K562 (cell line): ENCODE data around the gene PNCK. TPM values are rescaled to one million over a fixed set of nuclear protein-coding genes. Genes with fewer than 3 reads are reported as not detected.

Experiments used
- ATAC-seq: fragments of 200-7000 bp; cut with Tn5 transposase; 3 replicates; pipeline ENCODE4 v1.9.1; 2020; ENCODE audit warnings: moderate library complexity
- BruUV-seq: library from RNA; stranded (reverse); fragments of 400-500 nt; replicated peaks from 2 replicates; lab custom pipeline; 2021; lab: Mats Ljungman, UMichigan
- CTCF ChIA-PET: fragments of 300-600 bp; formaldehyde crosslinking; extraction: SDS; loops from one replicate; lab custom pipeline; 2021; ENCODE audit warnings: low intra/inter-chr PET ratio; lab: Yijun Ruan, JAX
- POLR2A ChIA-PET: fragments of 300-600, 350-650 bp; sonication (Branson Sonifier 250); formaldehyde crosslinking; extraction: SDS; loops from one replicate; lab custom pipeline; 2021; ENCODE audit warnings: antibody characterized with exemption, inconsistent platforms; lab: Yijun Ruan, JAX
- DNase-seq, 4 experiments: peaks; one replicate each; pipeline versions ENCODE4 v3.0.0 to v3.0.0-alpha.2; 2011 to 2018; ENCODE audit warnings: low spot score in 3 of 4, mixed read lengths in 3 of 4; ENCODE audit errors: extremely low read depth in 1 of 4
- FAIRE-seq: peaks from 2 replicates; lab custom pipeline; 2011; peaks lifted over from hg19 to GRCh38; lab: Jason Lieb, UNC
- H2AFZ ChIP-seq: 2 replicates; pipeline ENCODE4 v1.6.0; 2011; ENCODE audit warnings: low read depth, low read length, control low read depth, inconsistent platforms
- H3K27ac ChIP-seq: fragments of 200-600 bp; 3 replicates; pipeline ENCODE4 v1.8.0; 2011; ENCODE audit warnings: low read depth, mild to moderate bottlenecking, control low read depth, inconsistent platforms, low read length, moderate library complexity, mixed read lengths; ENCODE audit errors: extremely low read depth
- H3K27me3 ChIP-seq, 2 experiments: fragments of 300-600 bp in 1 of 2; 2 replicates in 1 of 2; 3 replicates in 1 of 2; pipeline versions ENCODE4 v1.6.0 to v1.8.0; 2011; ENCODE audit warnings: inconsistent platforms in 2 of 2, low read length in 2 of 2, mild to moderate bottlenecking in 1 of 2, mixed read lengths in 1 of 2, moderate library complexity in 1 of 2; ENCODE audit not compliant: control insufficient read depth in 2 of 2, insufficient read depth in 2 of 2
- H3K36me3 ChIP-seq: fragments of 300-600 bp; 3 replicates; pipeline ENCODE4 v1.8.0; 2011; ENCODE audit warnings: mild to moderate bottlenecking, low read length, inconsistent platforms; ENCODE audit not compliant: control insufficient read depth, insufficient read depth
- H3K4me1 ChIP-seq, 2 experiments: fragments of 200-600 bp in 1 of 2; replicated peaks in 1 of 2; 2 replicates in 1 of 2; 3 replicates in 1 of 2; pipeline versions ENCODE4 v1.5.1 to v1.8.0; 2011; ENCODE audit warnings: inconsistent platforms in 2 of 2, low read length in 2 of 2, mild to moderate bottlenecking in 1 of 2, mixed read lengths in 1 of 2, moderate library complexity in 1 of 2; ENCODE audit not compliant: control insufficient read depth in 2 of 2, insufficient read depth in 2 of 2
- H3K4me2 ChIP-seq: 2 replicates; pipeline ENCODE4 v1.6.1; 2011; ENCODE audit warnings: low read length, control low read depth, inconsistent platforms, mixed read lengths; ENCODE audit not compliant: insufficient read depth
- H3K4me3 ChIP-seq: fragments of 200-600 bp; sonication (generic), shearing (Covaris generic); 2 replicates; pipeline ENCODE4 v1.5.1; 2016; ENCODE audit warnings: control low read depth, inconsistent platforms
- H3K79me2 ChIP-seq: fragments of 200-600 bp; 3 replicates; pipeline ENCODE4 v1.8.0; 2011; ENCODE audit warnings: low read length, inconsistent platforms; ENCODE audit not compliant: control insufficient read depth, insufficient read depth
- H3K9ac ChIP-seq, 2 experiments: 2 replicates each; pipeline versions ENCODE4 v1.6.0 to v1.6.1; 2011; ENCODE audit warnings: low read depth in 2 of 2, low read length in 2 of 2, control low read depth in 1 of 2, inconsistent platforms in 1 of 2, mild to moderate bottlenecking in 1 of 2, mixed read lengths in 1 of 2; ENCODE audit not compliant: insufficient read depth in 1 of 2
- H3K9me1 ChIP-seq: one replicate; pipeline ENCODE4 v1.6.0; 2011; ENCODE audit warnings: inconsistent platforms, mild to moderate bottlenecking, low read length, moderate library complexity; ENCODE audit not compliant: control insufficient read depth, insufficient read depth
- H3K9me3 ChIP-seq: replicated peaks from 2 replicates; pipeline ENCODE4 v1.5.1; 2011; ENCODE audit warnings: low read depth, low read length, inconsistent platforms; ENCODE audit not compliant: control insufficient read depth, insufficient read depth
- H4K20me1 ChIP-seq: replicated peaks from 2 replicates; pipeline ENCODE4 v1.6.1; 2011; ENCODE audit warnings: low read length, inconsistent platforms, mixed read lengths; ENCODE audit not compliant: control insufficient read depth, insufficient read depth
- CTCF ChIP-seq, 3 experiments: IDR thresholded peaks in 2 of 3; conservative IDR thresholded peaks in 1 of 3; 2 replicates each; pipeline ENCODE4 v1.5.1; 2011 to 2012; ENCODE audit warnings: low read length in 3 of 3, mild to moderate bottlenecking in 3 of 3, control low read depth in 2 of 3, improper control_type of control experiment in 1 of 3, inconsistent platforms in 1 of 3, low read depth in 1 of 3, mixed read lengths in 1 of 3, moderate library complexity in 1 of 3; ENCODE audit not compliant: insufficient read depth in 2 of 3
- GATAD2A ChIP-seq: fragments of 450-650 bp; IDR thresholded peaks from 2 replicates; pipeline ENCODE4 v1.6.1; 2017
- STAT5A ChIP-seq: IDR thresholded peaks from 2 replicates; pipeline ENCODE4 v1.6.1; 2012; ENCODE audit warnings: low read length, inconsistent platforms, borderline replicate concordance
- ZBTB7A ChIP-seq: IDR thresholded peaks from 2 replicates; pipeline ENCODE4 v1.6.1; 2011; ENCODE audit warnings: low read depth, mild to moderate bottlenecking, low read length, moderate library complexity, borderline replicate concordance; ENCODE audit not compliant: control insufficient read depth
- WGBS: fragments of 100-300 bp; shearing (Covaris generic); methylation state at CpG from one replicate; pipeline ENCODE4 v1.1.6; 2016; ENCODE audit warnings: low coverage, mixed read lengths; ENCODE audit not compliant: insufficient coverage; ENCODE audit errors: missing lambda C conversion rate; 5-methylcytosine and 5-hydroxymethylcytosine counted together
- in situ Hi-C: fragments of 300-500 bp; cut with MboI; formaldehyde crosslinking; loops from 4 replicates; pipeline ENCODE4 v1.15.0; 2018; ENCODE audit warnings: inconsistent platforms, mixed read lengths
- intact Hi-C: fragments of 100-400 bp; cut with micrococcal nuclease; formaldehyde crosslinking; loops from 2 replicates; pipeline ENCODE4 v1.14.2; 2022
- polyA plus RNA-seq, 8 experiments: library from polyadenylated mRNA; depleted of rRNA in 4 of 8; stranded (reverse) in 5 of 8; unstranded in 3 of 8; fragments of >200 nt; fragmentation: Nextera tagmentation in 2 of 8; fragmentation: Illumina TruSeq in 1 of 8; extraction: Ambion mirVana in 2 of 8; extraction: Trizol in 1 of 8; gene quantifications; 2 replicates each; pipeline versions ENCODE4 v1.2.1 to v1.2.3, GENCODE V29; 2011 to 2014; ENCODE audit warnings: inconsistent platforms in 1 of 8, missing spikeins in 1 of 8
- total RNA-seq, 7 experiments: library from RNA; depleted of rRNA in 6 of 7; stranded (reverse); fragments of >200 nt in 6 of 7; fragmentation: Illumina TruSeq in 2 of 7; extraction: Trizol in 2 of 7; gene quantifications; 2 replicates each; pipeline versions ENCODE4 v1.2.1 to v1.2.3, GENCODE V29; 2011 to 2021; ENCODE audit warnings: low replicate concordance in 1 of 7
- TF ChIP-seq, protein P1 (sequence below), 2 experiments: fragments of 450-650 bp; formaldehyde crosslinking in 1 of 2; IDR thresholded peaks; 2 replicates each; pipeline versions ENCODE4 v1.4.0 to v1.6.1; 2014 to 2020; ENCODE audit warnings: mild to moderate bottlenecking in 2 of 2, borderline replicate concordance in 1 of 2, low read depth in 1 of 2

The PNCK gene
- total and polyA plus RNA-seq, 9 of the 15 experiments (the other 6 are each of a cell fraction or from before 2014, with no cell fraction given), result 0.13 to 7.5 (median 1.2) TPM; not detected in 1

DNA sequence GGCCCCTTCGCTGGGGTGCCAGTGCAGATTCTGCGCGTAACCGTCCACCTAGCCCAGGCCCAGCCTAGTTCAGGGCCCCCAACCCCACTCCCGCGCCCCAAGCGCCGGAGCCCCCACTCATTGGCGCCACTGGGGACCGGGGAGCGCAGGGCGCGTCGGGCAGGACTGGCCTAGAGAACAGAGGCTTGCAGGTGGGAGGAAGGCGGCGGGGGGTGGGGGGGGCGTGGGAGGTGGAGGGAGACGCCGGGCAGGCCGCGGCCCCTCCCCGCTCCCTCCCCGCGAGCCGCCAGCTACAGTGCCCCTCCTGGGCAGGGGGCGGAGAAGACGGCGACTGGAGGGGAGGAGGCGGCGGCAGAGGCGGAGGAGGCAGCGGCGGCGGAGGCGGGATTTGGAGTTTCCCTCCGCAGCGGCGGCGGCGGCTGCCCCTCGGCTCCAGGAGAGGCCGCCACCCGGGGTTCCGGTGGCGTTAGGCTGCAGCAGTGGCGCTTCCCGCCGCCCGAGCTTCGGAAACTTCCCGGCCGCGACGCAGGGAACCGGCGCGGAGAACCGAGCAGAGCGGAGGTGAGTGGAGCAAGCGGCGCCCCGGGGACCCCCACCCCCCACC lies 31.5 kb downstream of the PNCK start (continued):
- TF ChIP-seq CTCF (IDR thresholded peaks at IDR 0.05 in 2 of 3, conservative IDR thresholded peaks at IDR 0.05 in 1 of 3; ENCODE audit: insufficient read depth in 2 of 3, low read depth in 1 of 3, low read length in 3 of 3), result peak in 1 of 3 experiments; percentile 16; a peak in 1 of 6 replicates
- no peak for TF ChIP-seq STAT5A
- TF ChIP-seq, all 486 proteins: peak for 9

- BruUV-seq, result no TSS peak
- intact Hi-C loops, result no loop called here
- in situ Hi-C loops, result no loop called here
- Histone ChIP-seq H3K9me1 (no peaks in the 10 kb centered on the region), H4K20me1 (no peaks in the 10 kb centered on the region), H3K4me2 (0 out of 2 replicates have a peak overlapping the region, but pooled peaks have one; percentile 25), H3K79me2 (no peaks in the 10 kb centered on the region), H3K27me3 (peaks cover 0 to 22% of the 10 kb centered on the region in 2 experiments; a peak in 3 of 5 replicates), H3K27ac (no peak overlapping the region), H3K4me3 (no peak overlapping the region), H2AFZ (0 out of 2 replicates have a peak overlapping the region, but pooled peaks have one; percentile 65), H3K36me3 (no peaks in the 10 kb centered on the region), H3K9me3 (no peaks in the 10 kb centered on the region), H3K9ac (peak overlapping the region in 1 of 2 experiments; percentile 45; a peak in 2 of 4 replicates), H3K4me1 (peaks cover 6 to 75% of the 10 kb centered on the region in 2 experiments; a peak in 3 of 5 replicates)
- 8% methylated on average over 8 of the region's 8 CpGs for WGBS
- peak; percentile 51 for ATAC-seq
- FAIRE-seq, result no peak
- peak in 3 of 4 experiments; percentile 29 to 58 (median 58) for DNase-seq
- POLR2A ChIA-PET, result no interaction called here
- TF ChIP-seq GATAD2A (no peak), ZBTB7A (0 out of 2 replicates have a peak, but pooled peaks have one; percentile 12)
- TF ChIP-seq, protein P1, sequence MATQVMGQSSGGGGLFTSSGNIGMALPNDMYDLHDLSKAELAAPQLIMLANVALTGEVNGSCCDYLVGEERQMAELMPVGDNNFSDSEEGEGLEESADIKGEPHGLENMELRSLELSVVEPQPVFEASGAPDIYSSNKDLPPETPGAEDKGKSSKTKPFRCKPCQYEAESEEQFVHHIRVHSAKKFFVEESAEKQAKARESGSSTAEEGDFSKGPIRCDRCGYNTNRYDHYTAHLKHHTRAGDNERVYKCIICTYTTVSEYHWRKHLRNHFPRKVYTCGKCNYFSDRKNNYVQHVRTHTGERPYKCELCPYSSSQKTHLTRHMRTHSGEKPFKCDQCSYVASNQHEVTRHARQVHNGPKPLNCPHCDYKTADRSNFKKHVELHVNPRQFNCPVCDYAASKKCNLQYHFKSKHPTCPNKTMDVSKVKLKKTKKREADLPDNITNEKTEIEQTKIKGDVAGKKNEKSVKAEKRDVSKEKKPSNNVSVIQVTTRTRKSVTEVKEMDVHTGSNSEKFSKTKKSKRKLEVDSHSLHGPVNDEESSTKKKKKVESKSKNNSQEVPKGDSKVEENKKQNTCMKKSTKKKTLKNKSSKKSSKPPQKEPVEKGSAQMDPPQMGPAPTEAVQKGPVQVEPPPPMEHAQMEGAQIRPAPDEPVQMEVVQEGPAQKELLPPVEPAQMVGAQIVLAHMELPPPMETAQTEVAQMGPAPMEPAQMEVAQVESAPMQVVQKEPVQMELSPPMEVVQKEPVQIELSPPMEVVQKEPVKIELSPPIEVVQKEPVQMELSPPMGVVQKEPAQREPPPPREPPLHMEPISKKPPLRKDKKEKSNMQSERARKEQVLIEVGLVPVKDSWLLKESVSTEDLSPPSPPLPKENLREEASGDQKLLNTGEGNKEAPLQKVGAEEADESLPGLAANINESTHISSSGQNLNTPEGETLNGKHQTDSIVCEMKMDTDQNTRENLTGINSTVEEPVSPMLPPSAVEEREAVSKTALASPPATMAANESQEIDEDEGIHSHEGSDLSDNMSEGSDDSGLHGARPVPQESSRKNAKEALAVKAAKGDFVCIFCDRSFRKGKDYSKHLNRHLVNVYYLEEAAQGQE (IDR thresholded peaks at IDR 0.05; ENCODE audit: borderline replicate concordance), result no peak
- TF ChIP-seq, protein P1 (CRISPR knock-in tag; IDR thresholded peaks at IDR 0.05; ENCODE audit: low read depth), result no peak
- CTCF ChIA-PET, result no interaction called here
These were observed 32.0 kb downstream of the PNCK start for GRCh38 chrX:153641627-153642026.
